Spleen (tissue), 11 donors: ENCODE results near the gene LORICRIN. TPM values are rescaled to one million over a fixed set of nuclear protein-coding genes. Genes with fewer than 3 reads are reported as not detected.

Source experiments
- DNase-seq: peaks from one replicate; pipeline ENCODE4 v3.0.0-alpha.2; 2020
- H3K27ac ChIP-seq, 8 donors: fragments of 200-600 bp; sonication (generic) in 7 of 8; 1 replicate in 4 of 8; 2 replicates in 4 of 8; pipeline versions ENCODE4 v1.5.0 to v1.8.0; 2016 to 2021; ENCODE audit warnings: inconsistent platforms in 4 of 8, mild to moderate bottlenecking in 4 of 8, moderate library complexity in 1 of 8
- H3K27me3 ChIP-seq, 7 donors: fragments of 200-600 bp; sonication (generic) in 6 of 7; replicated peaks in 1 of 7; 1 replicate in 4 of 7; 2 replicates in 3 of 7; pipeline versions ENCODE4 v1.5.0 to v1.8.0; 2016 to 2021; ENCODE audit warnings: inconsistent platforms in 3 of 7, mild to moderate bottlenecking in 1 of 7
- H3K36me3 ChIP-seq, 6 donors: fragments of 200-600 bp; sonication (generic) in 5 of 6; 1 replicate in 4 of 6; 2 replicates in 2 of 6; pipeline versions ENCODE4 v1.5.0 to v1.8.0; 2016 to 2021; ENCODE audit warnings: inconsistent platforms in 2 of 6
- H3K4me1 ChIP-seq, 6 donors: fragments of 200-600 bp; sonication (generic) in 5 of 6; 1 replicate in 3 of 6; 2 replicates in 3 of 6; pipeline versions ENCODE4 v1.5.0 to v1.8.0; 2016 to 2021; ENCODE audit warnings: inconsistent platforms in 3 of 6
- H3K4me3 ChIP-seq, 8 donors: fragments of 200-600 bp; sonication (generic) in 7 of 8; 1 replicate in 4 of 8; 2 replicates in 4 of 8; pipeline versions ENCODE4 v1.5.0 to v1.8.0; 2016 to 2021; ENCODE audit warnings: inconsistent platforms in 4 of 8, mild to moderate bottlenecking in 4 of 8, moderate library complexity in 2 of 8
- H3K9me3 ChIP-seq, 8 donors: fragments of 200-600 bp; sonication (generic) in 7 of 8; 1 replicate in 4 of 8; 2 replicates in 4 of 8; pipeline versions ENCODE4 v1.5.0 to v1.8.0; 2016 to 2021; ENCODE audit warnings: inconsistent platforms in 4 of 8
- POLR2A ChIP-seq, 3 donors: fragments of 450-650 bp; IDR thresholded peaks; one replicate each; pipeline ENCODE4 v1.5.1; 2017; ENCODE audit warnings: antibody characterized with exemption in 3 of 3, mild to moderate bottlenecking in 1 of 3
- POLR2AphosphoS5 ChIP-seq, 3 donors: sonication (generic); formaldehyde crosslinking; IDR thresholded peaks; one replicate each; pipeline ENCODE4 v1.5.1; 2017; ENCODE audit warnings: antibody characterized with exemption in 3 of 3
- WGBS, 5 donors: extraction: QIAGEN DNeasy Blood & Tissue Kit in 3 of 5; methylation state at CpG; one replicate each; pipeline versions ENCODE4 v1.1.5 to v1.1.7; 2013 to 2018; 5-methylcytosine and 5-hydroxymethylcytosine counted together
- intact Hi-C: fragments of 100-400 bp; cut with DNase I; formaldehyde crosslinking; loops from one replicate; pipeline ENCODE4 v1.15.0; 2023; ENCODE audit warnings: low total_unique reads
- polyA plus RNA-seq, 3 donors: library from polyadenylated mRNA; stranded (reverse); fragments of 200-250 nt; gene quantifications; one replicate each; pipeline ENCODE4 v1.2.1, GENCODE V29; 2013
- total RNA-seq, 7 donors: library from RNA; depleted of rRNA in 3 of 7; stranded (reverse); fragments of >200 nt in 3 of 7; fragmentation: NEBNext Ultra II Directional in 4 of 7; extraction: Animal tissue kit (Norgen Biotek cat#: 25700) in 4 of 7; gene quantifications; one replicate each; pipeline versions ENCODE4 v1.1.0 to v1.2.1, GENCODE V29; 2016 to 2021
- TF ChIP-seq, protein P1 (sequence below), 11 experiments: fragments of 200-600 bp in 7 of 11; fragments of 450-650 bp in 4 of 11; sonication (generic) in 4 of 11; IDR thresholded peaks in 8 of 11; conservative IDR thresholded peaks in 3 of 11; 1 replicate in 7 of 11; 2 replicates in 4 of 11; pipeline versions ENCODE4 v1.4.0 to v1.8.0; 2016 to 2021; ENCODE audit warnings: antibody characterized with exemption in 11 of 11, inconsistent platforms in 4 of 11, mild to moderate bottlenecking in 1 of 11
- donor health status: healthy with polysubstance abuse.
- donor health status: DM: no; HTN: no; CAD: no; lungs with moderate emphysema.
- donor health status: DM: no; HTN: no; CAD: no.
- donor health status: Bipolar disorder and iron deficiency.
- donor health status: healthy.
- donor health status: DM: no; HTN: no; CAD: no.
- donor health status: DM: yes; HTN: yes; CAD: no.

The LORICRIN gene
- total and polyA plus RNA-seq, 10 donors: 0.38 to 0.83 (median 0.53) TPM; not detected in 7

DNA sequence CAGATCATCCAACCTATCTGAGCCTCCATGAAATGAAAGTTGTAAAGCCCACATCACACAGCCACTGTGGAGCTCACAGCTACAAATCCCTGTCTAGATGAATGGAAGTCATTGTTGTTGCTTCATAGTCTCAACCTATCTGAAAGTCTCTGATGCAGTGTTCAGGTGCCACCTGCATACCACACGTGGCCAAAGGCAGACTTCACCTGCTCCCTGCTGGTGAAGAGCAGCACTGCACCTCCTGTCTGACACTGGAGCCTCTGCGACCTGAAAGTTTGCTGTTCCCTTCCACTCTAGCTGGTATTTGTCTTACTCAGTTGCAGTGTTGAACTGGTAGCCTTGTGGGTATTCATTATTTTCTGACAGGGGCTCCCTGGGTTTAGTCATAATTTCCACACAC lies 18.4 kb downstream of the LORICRIN start:
- intact Hi-C loops: no loop called here
- Histone ChIP-seq H3K36me3 (no peaks in the 10 kb centered on the region), H3K4me3 (no peak overlapping the region), H3K9me3 (no peaks in the 10 kb centered on the region), H3K27ac (no peak overlapping the region), H3K27me3 (peaks cover 0 to 21% (median 0%) of the 10 kb centered on the region in 7 donors), H3K4me1 (no peaks in the 10 kb centered on the region)
- no peak for DNase-seq
- TF ChIP-seq, protein P1, sequence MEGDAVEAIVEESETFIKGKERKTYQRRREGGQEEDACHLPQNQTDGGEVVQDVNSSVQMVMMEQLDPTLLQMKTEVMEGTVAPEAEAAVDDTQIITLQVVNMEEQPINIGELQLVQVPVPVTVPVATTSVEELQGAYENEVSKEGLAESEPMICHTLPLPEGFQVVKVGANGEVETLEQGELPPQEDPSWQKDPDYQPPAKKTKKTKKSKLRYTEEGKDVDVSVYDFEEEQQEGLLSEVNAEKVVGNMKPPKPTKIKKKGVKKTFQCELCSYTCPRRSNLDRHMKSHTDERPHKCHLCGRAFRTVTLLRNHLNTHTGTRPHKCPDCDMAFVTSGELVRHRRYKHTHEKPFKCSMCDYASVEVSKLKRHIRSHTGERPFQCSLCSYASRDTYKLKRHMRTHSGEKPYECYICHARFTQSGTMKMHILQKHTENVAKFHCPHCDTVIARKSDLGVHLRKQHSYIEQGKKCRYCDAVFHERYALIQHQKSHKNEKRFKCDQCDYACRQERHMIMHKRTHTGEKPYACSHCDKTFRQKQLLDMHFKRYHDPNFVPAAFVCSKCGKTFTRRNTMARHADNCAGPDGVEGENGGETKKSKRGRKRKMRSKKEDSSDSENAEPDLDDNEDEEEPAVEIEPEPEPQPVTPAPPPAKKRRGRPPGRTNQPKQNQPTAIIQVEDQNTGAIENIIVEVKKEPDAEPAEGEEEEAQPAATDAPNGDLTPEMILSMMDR (IDR thresholded peaks at IDR 0.05 in 8 of 11, conservative IDR thresholded peaks at IDR 0.05 in 3 of 11): peak in 10 of 11 experiments; percentile 21 to 71 (median 52)
- no peak for TF ChIP-seq POLR2A (IDR thresholded peaks at IDR 0.05)
- WGBS, 5 donors: 11 to 37% (median 15%) methylated on average over 2 of the region's 2 CpGs

DNA sequence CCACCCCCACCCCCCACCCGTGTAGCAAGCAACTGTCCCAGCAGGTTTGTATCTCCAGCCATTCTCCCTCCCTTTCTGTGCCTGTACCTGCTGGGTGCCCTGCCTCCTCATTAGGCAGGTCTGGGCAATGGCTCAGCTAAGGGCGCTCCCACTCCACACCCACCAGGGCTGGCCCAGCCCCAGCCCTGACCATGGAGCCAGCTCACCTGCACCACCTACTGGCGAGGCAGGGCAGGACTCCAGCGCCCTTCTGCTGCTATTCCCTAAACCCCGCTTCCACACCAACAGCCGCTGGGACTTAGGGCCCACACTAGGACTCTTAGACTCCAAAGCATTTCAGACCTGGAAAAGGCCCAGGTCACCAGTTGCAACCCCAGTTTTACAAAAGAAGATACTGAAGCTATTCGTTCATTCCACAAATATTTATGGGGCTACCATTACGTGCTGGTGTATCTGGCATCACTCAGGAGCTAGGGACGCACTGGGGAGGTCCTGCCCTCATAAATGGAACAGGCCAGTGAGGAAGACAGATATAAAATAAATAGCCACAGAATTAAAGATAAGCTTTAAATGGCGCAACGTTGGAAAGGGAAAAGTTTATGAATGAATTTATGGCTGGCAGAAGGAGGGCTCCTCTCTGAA lies 29.3 kb downstream of the LORICRIN start:
- peaks cover 0 to 60% (median 0%) of the 10 kb centered on the region in 7 donors for H3K27me3 ChIP-seq
- WGBS, 5 donors: 74 to 80% (median 78%) methylated on average over 10 to 11 of the region's 11 CpGs
- no peak for TF ChIP-seq POLR2A (IDR thresholded peaks at IDR 0.05)
- TF ChIP-seq, protein P1 (IDR thresholded peaks at IDR 0.05 in 8 of 11, conservative IDR thresholded peaks at IDR 0.05 in 3 of 11): peak in 6 of 11 experiments; percentile 27 to 53 (median 47)
- H3K36me3 ChIP-seq: no peaks in the 10 kb centered on the region
- H3K27ac ChIP-seq: no peak overlapping the region
- H3K4me1 ChIP-seq: peaks cover 0 to 18% (median 1%) of the 10 kb centered on the region in 6 donors
- no peak for DNase-seq
- H3K9me3 ChIP-seq: no peaks in the 10 kb centered on the region
- no peak overlapping the region for H3K4me3 ChIP-seq
- intact Hi-C loops: no loop called here

DNA sequence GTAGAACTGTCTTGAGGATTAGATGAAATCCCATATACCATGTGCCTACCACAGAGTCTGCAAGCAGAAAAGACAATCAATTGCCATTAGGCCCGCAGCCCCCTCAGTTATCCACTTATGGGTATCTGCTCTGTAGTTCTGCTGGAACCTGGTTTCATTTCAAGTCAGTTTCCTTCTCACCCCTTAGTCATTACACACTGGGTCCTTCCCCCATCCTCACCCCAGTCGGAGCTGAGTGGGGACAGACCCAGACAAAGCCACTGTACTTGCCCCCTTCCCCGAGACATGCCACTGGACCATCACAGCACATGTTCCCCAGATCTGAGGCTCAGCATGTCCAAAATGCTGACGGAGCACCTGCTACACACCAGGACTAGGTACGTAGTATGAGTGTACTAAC lies 32.0 kb downstream of the LORICRIN start:
- no peaks in the 10 kb centered on the region for H3K9me3 ChIP-seq
- 71 to 88% (median 80%) methylated on average over 5 of the region's 5 CpGs for WGBS, 5 donors

DNA sequence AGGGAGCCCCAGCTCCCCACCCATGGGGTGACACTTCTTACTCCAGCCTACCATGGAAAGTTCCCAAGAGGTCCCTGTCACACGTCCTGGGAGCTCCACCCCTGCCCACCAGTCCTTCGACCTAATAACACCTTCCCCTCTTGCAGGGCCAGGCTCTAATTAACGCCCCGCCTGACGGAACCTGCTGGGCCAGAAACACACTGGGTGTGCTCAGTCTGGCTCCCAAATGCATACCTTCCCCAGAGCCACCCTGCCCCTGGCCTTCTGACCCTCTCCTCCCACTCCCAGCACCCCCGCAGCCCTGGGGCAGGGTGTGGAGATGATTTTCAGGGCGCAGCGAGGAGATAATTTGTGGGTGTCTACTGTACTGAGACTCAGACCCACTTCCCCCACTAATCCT lies 32.7 kb downstream of the LORICRIN start:
- no peak overlapping the region for H3K27ac ChIP-seq
- peaks cover 0 to 45% (median 0%) of the 10 kb centered on the region in 7 donors for H3K27me3 ChIP-seq
- no peaks in the 10 kb centered on the region for H3K36me3 ChIP-seq
- no peak overlapping the region for H3K4me3 ChIP-seq
- H3K9me3 ChIP-seq: no peaks in the 10 kb centered on the region
- WGBS, 5 donors: 77 to 83% (median 81%) methylated on average over 8 of the region's 8 CpGs
- TF ChIP-seq, protein P1 (IDR thresholded peaks at IDR 0.05 in 8 of 11, conservative IDR thresholded peaks at IDR 0.05 in 3 of 11): no peak
- TF ChIP-seq POLR2AphosphoS5 (IDR thresholded peaks at IDR 0.05) (no peak), POLR2A (IDR thresholded peaks at IDR 0.05) (no peak)
- no peak for DNase-seq
- peaks cover 0 to 31% (median 4%) of the 10 kb centered on the region in 6 donors for H3K4me1 ChIP-seq
- intact Hi-C loops: no loop called here

More for the DNA sequence above, 32.0 kb downstream of the LORICRIN start:
- no peaks in the 10 kb centered on the region for H3K36me3 ChIP-seq
- peaks cover 0 to 31% (median 4%) of the 10 kb centered on the region in 6 donors for H3K4me1 ChIP-seq
- no peak overlapping the region for H3K4me3 ChIP-seq
- intact Hi-C loops: no loop called here
- H3K27ac ChIP-seq: no peak overlapping the region
- DNase-seq: no peak
- TF ChIP-seq, protein P1 (IDR thresholded peaks at IDR 0.05 in 8 of 11, conservative IDR thresholded peaks at IDR 0.05 in 3 of 11): no peak
- TF ChIP-seq POLR2AphosphoS5 (IDR thresholded peaks at IDR 0.05) (no peak), POLR2A (IDR thresholded peaks at IDR 0.05) (no peak)
- peaks cover 0 to 45% (median 0%) of the 10 kb centered on the region in 7 donors for H3K27me3 ChIP-seq
